HG02938 (cell line): ENCODE results near the gene IL23R.

Source experiments
- ATAC-seq: cut with Tn5 transposase; IDR thresholded peaks from one replicate; pipeline ENCODE4 v1.9.1; 2021; ENCODE audit warnings: mild to moderate bottlenecking, moderate library complexity; ENCODE audit not compliant: unreplicated experiment

The IL23R gene

DNA sequence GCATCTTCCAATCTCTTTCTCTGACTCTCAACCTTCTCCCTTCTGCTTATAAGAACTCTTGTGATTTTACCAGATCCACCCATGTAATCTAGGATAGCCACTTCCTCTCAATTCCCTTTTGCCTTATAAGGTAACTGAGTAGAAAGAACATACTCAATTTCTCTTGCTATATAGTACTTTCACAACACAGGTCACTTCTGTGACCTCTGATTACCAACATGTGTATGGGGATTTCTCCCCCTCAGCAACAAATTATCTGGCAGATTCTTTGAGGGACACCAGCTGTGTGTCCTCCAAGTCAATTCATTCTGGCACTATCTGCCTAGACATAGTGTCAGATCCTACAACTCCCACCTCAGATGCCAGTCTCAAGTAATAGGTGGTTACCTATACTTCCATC, 62.5 kb downstream of the IL23R start:
- ATAC-seq = peak; percentile 64

DNA sequence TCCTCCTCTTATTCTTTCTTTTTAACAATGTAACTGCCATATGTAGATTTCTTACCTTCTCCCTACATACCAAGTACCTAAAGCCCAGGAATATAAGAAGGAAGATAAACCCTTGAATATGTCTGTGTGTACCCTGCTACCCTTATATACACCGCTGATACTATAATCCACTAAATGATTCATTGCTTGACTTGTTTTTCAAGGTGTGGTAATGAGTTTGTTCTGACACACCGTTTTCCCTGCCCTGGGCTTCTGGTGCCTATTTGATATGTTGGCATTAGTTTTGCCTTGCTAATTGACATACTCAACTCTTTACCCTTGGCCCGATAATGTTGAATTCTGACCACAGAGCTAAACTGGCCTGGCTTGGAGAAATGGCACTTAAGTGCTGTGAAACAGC, 64.3 kb downstream of the IL23R start:
- no peak for ATAC-seq

DNA sequence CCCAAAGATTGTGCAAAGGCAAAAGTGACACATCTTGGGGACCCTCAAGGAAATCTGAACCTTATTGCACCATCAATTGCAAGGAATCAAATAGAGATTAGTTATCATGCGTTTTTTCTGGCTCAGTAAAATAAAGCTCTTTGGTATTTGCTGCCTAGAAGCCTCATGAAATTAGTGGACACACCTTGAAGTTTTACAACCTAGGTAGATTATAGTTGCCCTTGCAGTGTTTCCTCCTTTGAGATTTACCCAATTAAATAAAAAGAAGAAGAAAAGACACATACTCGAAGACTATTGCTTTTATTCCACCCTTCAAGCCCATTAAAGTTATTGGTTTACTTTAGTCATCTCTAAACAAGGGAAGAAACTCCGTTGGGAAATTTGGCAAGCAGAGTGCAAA, 70.0 kb downstream of the IL23R start:
- no peak for ATAC-seq

GRCh38 chr1:67239738-67240137, 73.5 kb downstream of the IL23R start:
- ATAC-seq = no peak

DNA sequence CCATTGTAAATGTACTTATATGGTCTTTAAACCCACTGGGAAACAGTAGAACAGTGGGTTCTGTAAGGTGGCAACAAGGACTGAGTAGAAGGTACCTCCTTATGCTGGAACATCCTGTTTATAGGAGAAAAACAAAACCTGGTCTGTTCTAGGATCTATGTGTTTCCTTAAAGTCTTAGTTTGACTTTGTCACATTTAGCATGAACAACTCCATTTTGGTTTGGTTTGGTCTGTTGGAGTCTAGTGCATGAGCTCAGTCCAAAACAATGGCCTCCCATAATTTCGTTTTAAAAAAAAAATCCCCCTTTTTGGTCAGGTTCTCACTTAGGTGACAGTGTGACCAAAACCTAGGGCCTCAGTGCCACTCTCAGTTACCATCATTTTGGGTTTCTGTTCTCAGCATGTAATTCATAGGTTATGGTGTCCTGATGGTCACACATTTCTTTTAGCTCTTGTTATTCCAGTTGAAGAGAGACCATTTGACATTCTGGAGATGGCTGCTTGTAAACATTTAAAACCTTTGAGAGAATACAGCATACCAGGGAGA, 75.0 kb downstream of the IL23R start:
- no peak for ATAC-seq

- ATAC-seq = no peak
These were observed 75.8 kb downstream of the IL23R start for GRCh38 chr1:67242016-67242415.

DNA sequence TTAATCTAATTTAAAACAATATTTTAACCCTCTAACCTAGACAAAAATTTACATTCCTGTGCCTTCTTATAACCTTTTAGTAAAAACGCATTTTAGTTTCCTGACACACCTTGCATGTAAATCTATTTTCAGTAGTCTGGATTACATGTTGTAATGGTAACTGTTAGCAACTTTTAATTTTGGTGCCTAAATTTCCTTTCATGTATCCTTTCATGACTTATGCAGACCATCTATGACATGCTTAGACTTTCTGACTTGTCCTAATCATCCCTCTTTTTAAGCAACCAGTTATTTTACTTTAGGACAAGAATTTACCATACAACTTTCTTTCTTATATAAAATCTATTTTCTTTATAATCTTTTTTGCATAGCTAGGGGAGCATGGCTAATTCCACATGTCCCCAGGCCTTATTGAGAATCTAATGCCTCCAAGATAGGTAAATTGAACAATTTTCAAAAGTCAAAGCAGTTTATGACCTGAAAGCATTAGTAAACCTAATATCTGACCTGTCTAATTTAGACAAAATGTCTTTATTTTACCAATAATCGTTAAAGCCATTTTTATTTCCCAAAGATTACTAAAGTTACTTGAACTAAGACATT, 83.9 kb downstream of the IL23R start:
- no peak for ATAC-seq

GRCh38 chr1:67256291-67257172, 90.3 kb downstream of the IL23R start:
- ATAC-seq = no peak

GRCh38 chr1:67257173-67257535, 90.9 kb downstream of the IL23R start:
- no peak for ATAC-seq

DNA sequence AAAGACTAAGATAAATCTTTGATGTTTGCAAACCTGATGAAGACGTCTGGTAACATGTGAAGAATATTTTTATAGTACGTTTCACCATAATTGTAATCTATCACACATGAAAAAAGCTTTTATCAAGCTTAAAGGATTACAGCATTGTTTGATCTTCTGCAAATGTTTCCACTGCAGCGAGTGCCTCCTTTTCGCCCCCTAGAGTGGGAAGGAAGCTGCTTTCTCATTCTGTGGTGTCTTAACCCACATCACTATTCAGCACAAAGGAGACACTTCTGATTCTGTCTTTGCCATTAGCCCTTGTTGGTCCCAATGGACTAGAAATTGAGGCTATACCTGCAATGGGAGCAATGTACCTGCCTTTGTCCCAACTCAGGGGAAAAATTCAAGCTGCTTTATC, 95.4 kb downstream of the IL23R start:
- ATAC-seq = peak; percentile 47

DNA sequence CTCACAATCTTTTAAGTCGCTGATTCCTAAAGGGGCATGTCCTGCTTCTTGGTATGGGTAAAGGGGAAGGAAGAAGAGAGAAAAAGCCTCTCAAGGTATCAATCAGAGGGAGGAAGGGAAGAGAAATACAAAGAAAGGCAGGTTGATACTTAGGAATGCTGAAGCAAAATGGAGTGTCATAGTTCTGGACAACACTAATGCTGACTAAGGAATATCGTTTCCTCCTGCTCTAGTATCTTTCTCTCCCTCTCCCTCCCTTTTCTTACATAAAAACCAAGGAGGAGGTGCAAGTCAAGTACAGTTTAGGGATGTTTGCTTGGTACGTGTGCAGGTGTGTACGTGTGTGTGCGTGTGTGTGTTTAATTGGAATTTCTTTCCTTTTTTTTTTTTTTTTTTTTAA, 96.5 kb downstream of the IL23R start:
- no peak for ATAC-seq

- no peak for ATAC-seq
These were observed 97.9 kb downstream of the IL23R start for GRCh38 chr1:67264152-67264551.

DNA sequence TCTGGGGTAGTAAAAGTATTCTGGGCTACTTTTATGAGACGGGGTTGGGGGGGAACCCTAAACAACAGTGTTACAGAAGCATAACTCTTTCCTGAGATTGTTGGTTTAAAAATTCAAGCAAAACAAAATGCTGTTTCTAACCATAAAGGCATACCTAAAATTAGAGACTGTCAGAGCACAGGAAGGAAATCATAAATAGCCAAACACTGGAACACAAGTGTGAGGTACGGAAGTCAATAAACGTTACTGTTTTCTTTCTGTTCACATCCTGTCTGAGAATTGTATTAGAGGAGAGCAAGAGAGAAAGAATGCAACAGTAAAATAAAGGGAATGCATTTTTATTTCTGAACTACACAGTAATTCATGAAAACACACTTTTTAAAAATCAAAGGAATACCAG, 98.6 kb downstream of the IL23R start:
- ATAC-seq = no peak

GRCh38 chr1:67269061-67269460, 102.8 kb downstream of the IL23R start:
- no peak for ATAC-seq

DNA sequence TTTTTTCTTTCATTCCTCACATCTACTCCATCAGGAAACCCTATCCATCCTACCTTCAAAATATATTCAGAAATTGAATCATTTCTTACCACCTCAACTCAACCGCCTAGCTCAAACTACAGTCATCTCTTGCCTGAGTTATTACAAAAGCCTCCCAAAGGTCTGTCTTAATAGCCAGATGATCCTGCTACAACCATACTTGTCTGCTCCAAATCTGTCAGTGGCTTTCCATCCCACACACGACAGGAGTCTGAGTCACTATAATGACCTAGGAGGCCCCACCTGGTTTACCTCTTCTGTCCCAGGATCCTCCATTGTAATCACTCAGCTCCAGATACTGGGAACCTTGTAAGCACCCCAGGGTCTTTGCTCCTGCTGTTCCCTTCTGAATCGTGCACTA, 104.3 kb downstream of the IL23R start:
- ATAC-seq = no peak

GRCh38 chr1:67273591-67273990, 107.3 kb downstream of the IL23R start:
- no peak for ATAC-seq

DNA sequence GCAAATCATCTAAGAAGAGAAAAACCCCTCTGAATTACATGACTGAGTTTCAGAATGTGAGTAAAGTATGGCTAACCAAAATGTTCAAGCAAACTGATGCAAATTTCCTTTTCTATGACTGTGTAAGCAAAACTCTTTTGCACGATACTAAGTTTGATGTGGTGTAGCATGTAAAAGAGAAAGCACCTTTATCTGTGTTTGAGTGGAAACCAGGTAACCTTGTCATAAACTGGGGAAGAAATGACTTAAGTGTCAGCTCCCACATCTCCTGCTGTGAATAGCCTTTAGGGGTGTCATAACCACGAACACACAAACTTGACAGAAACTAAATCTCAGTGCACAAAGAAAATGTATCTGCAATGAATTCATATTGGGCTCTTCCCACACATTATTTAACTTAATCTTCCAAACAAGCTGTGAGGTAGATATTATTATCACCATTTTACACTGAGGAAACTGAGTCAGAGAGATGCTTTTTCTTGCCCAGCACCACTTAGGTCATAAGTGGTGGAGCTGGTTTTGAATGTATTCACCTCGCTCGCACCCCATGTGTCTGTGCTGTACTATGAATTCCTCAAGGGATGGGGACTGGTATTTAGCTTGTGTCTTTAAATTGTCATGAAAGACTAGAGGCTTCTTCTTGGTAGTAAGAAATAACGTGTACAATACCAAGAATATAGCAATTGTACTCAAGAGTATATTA, 108.5 kb downstream of the IL23R start:
- ATAC-seq = peak; percentile 91

- no peak for ATAC-seq
These were observed 114.4 kb downstream of the IL23R start for GRCh38 chr1:67280696-67281095.

GRCh38 chr1:67281244-67281643, 115.0 kb downstream of the IL23R start:
- no peak for ATAC-seq

GRCh38 chr1:67285780-67286488, 119.7 kb downstream of the IL23R start:
- ATAC-seq = peak; percentile 96

GRCh38 chr1:67290236-67290635, 124.0 kb downstream of the IL23R start:
- no peak for ATAC-seq
